ENCODE data around the gene DNM3. TPM values are rescaled to one million over a fixed set of nuclear protein-coding genes. Genes with fewer than 3 reads are reported as not detected.
A peak's percentile ranks its signal among the peaks of the same experiment; 100 is the strongest.

Gene DNM3
- total and polyA plus RNA-seq, 7 donors = 0.60 to 13.3 (median 3.9) TPM

GRCh38 chr1:171800851-171801250 lies 40.4 kb upstream of the DNM3 start:
- H3K4me3 ChIP-seq = no peak overlapping the region
- WGBS, 2 donors = 66 to 70% methylated on average over 3 of the region's 3 CpGs

GRCh38 chr1:171801487-171801891 lies 39.8 kb upstream of the DNM3 start:
- 4 to 8% methylated on average over 2 of the region's 2 CpGs for WGBS, 2 donors
- TF ChIP-seq POLR2A (IDR thresholded peaks at IDR 0.05) (no peak), POLR2AphosphoS5 (IDR thresholded peaks at IDR 0.05) (no peak), CTCF (IDR thresholded peaks at IDR 0.05) (peak; percentile 36 to 78 (median 57)), EP300 (IDR thresholded peaks at IDR 0.05) (no peak)
- H3K4me1 ChIP-seq = no peaks in the 10 kb centered on the region
- no peaks in the 10 kb centered on the region for H3K27me3 ChIP-seq
- H3K4me3 ChIP-seq = no peak overlapping the region
- DNase-seq = no peak
- no peak overlapping the region for H3K27ac ChIP-seq
- intact Hi-C loops (cut with DNase I) = loop anchor here (2.0 to 5.0 kb wide), 2 partner anchors 41 to 183 kb away; partner anchors contain the start of gene DNM3
- peaks cover 0 to 18% (median 5%) of the 10 kb centered on the region in 4 donors for H3K36me3 ChIP-seq
- H3K9me3 ChIP-seq = no peaks in the 10 kb centered on the region

More at GRCh38 chr1:171800851-171801250, 40.4 kb upstream of the DNM3 start:
- peaks cover 0 to 25% (median 8%) of the 10 kb centered on the region in 4 donors for H3K36me3 ChIP-seq
- no peaks in the 10 kb centered on the region for H3K27me3 ChIP-seq
- intact Hi-C loops (cut with DNase I) = loop anchor here (2.0 to 5.0 kb wide), 2 partner anchors 41 to 184 kb away; partner anchors contain the start of gene DNM3
- H3K4me1 ChIP-seq = no peaks in the 10 kb centered on the region
- TF ChIP-seq POLR2A (IDR thresholded peaks at IDR 0.05) = no peak
- TF ChIP-seq CTCF (IDR thresholded peaks at IDR 0.05) = no peak
- TF ChIP-seq POLR2AphosphoS5 (IDR thresholded peaks at IDR 0.05) = no peak
- TF ChIP-seq EP300 (IDR thresholded peaks at IDR 0.05) = no peak
- H3K27ac ChIP-seq = no peak overlapping the region
- no peaks in the 10 kb centered on the region for H3K9me3 ChIP-seq
- DNase-seq = no peak

- H3K9me3 ChIP-seq = no peaks in the 10 kb centered on the region
- no peak overlapping the region for H3K27ac ChIP-seq
- TF ChIP-seq CTCF (IDR thresholded peaks at IDR 0.05) (no peak), POLR2A (IDR thresholded peaks at IDR 0.05) (no peak), EP300 (IDR thresholded peaks at IDR 0.05) (no peak), POLR2AphosphoS5 (IDR thresholded peaks at IDR 0.05) (no peak)
- peaks cover 0 to 11% (median 0%) of the 10 kb centered on the region in 4 donors for H3K36me3 ChIP-seq
- H3K4me1 ChIP-seq = no peaks in the 10 kb centered on the region
- no peak for DNase-seq
- 94 to 96% methylated on average over 3 of the region's 3 CpGs for whole genome bisulfite sequencing, 2 donors
- no peaks in the 10 kb centered on the region for H3K27me3 ChIP-seq
- intact Hi-C loops (cut with DNase I) = loop anchor here (5.0 kb wide), 1 partner anchor 40 kb away; the partner anchor contains the start of gene DNM3
- H3K4me3 ChIP-seq = no peak overlapping the region
These were observed 39.1 kb upstream of the DNM3 start for GRCh38 chr1:171802207-171802606.

GRCh38 chr1:171803045-171803444 lies 38.3 kb upstream of the DNM3 start:
- DNase-seq = no peak
- no peaks in the 10 kb centered on the region for H3K4me1 ChIP-seq
- no peak overlapping the region for H3K4me3 ChIP-seq
- no peaks in the 10 kb centered on the region for H3K9me3 ChIP-seq
- no peak overlapping the region for H3K27ac ChIP-seq
- intact Hi-C loops (cut with DNase I) = loop anchor here (5.0 kb wide), 1 partner anchor 39 kb away; the partner anchor contains the start of gene DNM3
- 64 to 67% methylated on average over 2 of the region's 2 CpGs for WGBS, 2 donors
- H3K27me3 ChIP-seq = no peaks in the 10 kb centered on the region
- no peak for TF ChIP-seq POLR2A (IDR thresholded peaks at IDR 0.05)
- TF ChIP-seq POLR2AphosphoS5 (IDR thresholded peaks at IDR 0.05) = no peak
- no peak for TF ChIP-seq EP300 (IDR thresholded peaks at IDR 0.05)
- no peak for TF ChIP-seq CTCF (IDR thresholded peaks at IDR 0.05)
- peaks cover 0 to 4% (median 0%) of the 10 kb centered on the region in 4 donors for H3K36me3 ChIP-seq
